ENCODE measurements around the gene ACP5.

ACP5 gene

GRCh38 chr19:11552666-11553372, 24.6 kb downstream of the ACP5 start:
- no peak for TF ChIP-seq CTCF (IDR thresholded peaks at IDR 0.05; ENCODE audit: low read depth, low read length)
- H3K4me3 ChIP-seq (ENCODE audit: low read depth, low read length) = no peak overlapping the region

DNA sequence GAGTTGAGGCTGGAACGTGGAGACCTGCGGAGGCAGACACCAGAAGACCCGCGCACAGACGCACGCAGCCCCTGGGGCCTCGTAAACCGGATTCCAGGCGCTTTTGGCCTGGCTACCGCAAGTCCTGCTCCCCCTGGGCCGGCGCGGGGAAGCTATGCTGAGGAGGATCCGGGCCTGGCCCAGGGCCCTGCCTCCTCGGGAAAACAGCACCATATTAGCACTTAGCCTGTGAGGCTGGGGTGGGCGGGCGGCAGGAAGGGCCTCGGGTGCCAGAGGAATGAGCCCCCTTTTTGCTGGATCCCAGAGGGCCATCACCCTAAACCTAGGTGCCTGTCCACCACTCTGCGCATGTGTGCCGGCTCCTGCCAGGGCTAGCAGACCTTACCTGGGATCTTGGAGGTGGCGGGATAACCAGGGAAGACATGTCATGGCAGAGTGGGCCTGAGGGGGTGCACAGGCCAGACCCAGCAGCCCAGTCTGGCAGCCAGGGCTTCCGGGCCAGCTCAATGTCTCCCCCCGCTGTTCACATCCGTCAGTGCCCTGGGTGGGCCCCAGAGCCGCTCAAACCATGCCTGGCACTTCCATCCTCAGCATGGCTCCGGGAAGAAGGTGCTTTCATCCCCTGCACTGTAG, 25.7 kb downstream of the ACP5 start:
- TF ChIP-seq CTCF (IDR thresholded peaks at IDR 0.05; ENCODE audit: low read depth, low read length) = peak; percentile 35
- no peak overlapping the region for H3K4me3 ChIP-seq (ENCODE audit: low read depth, low read length)

GRCh38 chr19:11550265-11550664, 27.2 kb downstream of the ACP5 start:
- H3K4me3 ChIP-seq (ENCODE audit: low read depth, low read length) = no peak overlapping the region
- no peak for TF ChIP-seq CTCF (IDR thresholded peaks at IDR 0.05; ENCODE audit: low read depth, low read length)

- H3K4me3 ChIP-seq (ENCODE audit: low read depth, low read length) = no peak overlapping the region
- TF ChIP-seq CTCF (IDR thresholded peaks at IDR 0.05; ENCODE audit: low read depth, low read length) = no peak
Measured at GRCh38 chr19:11549386-11549953, 28.0 kb downstream of the ACP5 start.

DNA sequence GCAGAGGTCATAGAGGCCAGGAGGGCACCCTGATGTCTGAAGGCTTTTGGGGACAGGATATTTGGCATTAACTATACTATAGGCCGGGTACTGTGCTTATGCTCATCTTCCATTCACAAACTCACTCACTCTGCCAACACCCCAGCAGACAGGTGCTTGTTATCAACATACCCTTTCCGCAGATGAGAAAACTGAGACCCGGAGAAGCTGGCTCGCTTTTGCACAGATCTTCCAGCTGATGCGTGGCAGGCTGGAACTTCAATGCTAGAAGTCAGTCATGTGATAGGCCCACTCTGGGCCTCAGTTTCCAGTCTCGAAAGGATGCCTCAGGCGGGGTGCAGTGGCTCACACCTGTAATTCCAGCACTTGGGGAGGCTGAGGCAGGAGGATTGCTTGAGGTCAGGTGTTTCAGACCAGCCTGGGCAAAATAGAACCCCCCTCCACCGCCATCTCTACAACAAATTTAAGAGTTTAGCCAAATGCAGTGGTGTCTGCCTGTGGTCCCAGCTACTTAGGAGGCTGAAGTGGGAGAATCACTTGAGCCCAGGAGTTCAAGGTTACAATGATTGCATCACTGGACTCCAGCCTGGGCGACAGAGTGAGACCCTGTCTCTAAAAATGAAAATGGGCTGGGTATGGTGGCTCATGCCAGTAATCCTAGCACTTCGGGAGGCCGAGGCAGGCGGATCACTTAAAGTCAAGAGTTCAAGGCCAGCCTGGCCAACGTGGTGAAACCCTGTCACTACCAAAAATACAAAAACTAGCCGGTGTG, 29.3 kb downstream of the ACP5 start:
- H3K4me3 ChIP-seq (ENCODE audit: low read depth, low read length) = no peak overlapping the region
- TF ChIP-seq CTCF (IDR thresholded peaks at IDR 0.05; ENCODE audit: low read depth, low read length) = no peak

- TF ChIP-seq CTCF (IDR thresholded peaks at IDR 0.05; ENCODE audit: low read depth, low read length) = no peak
- H3K4me3 ChIP-seq (ENCODE audit: low read depth, low read length) = no peak overlapping the region
Measured at GRCh38 chr19:11541238-11541637, 36.2 kb downstream of the ACP5 start.

Measured in WI38 (cell line).